Activated CD4-positive, alpha-beta memory T cell treated with anti-CD3 and anti-CD28 coated beads for 36 hours (primary cell): ENCODE data around the gene ZFAND3. TPM values are rescaled to one million over a fixed set of nuclear protein-coding genes. Genes with fewer than 3 reads are reported as not detected.

ENCODE experiments used
- CTCF ChIA-PET: fragments of 350-600 bp; sonication (Branson Sonifier 250); formaldehyde crosslinking; loops from one replicate; lab custom pipeline; 2021; ENCODE audit warnings: antibody characterized with exemption, inconsistent platforms; lab: Charles Lee
- POLR2A ChIA-PET: fragments of 350-600 bp; sonication (Branson Sonifier 250); formaldehyde crosslinking; loops from one replicate; lab custom pipeline; 2021; ENCODE audit warnings: antibody characterized with exemption; lab: Charles Lee
- DNase-seq: peaks from one replicate; pipeline ENCODE4 v3.0.0-alpha.2; 2020
- H3K27ac Mint-ChIP-seq: one replicate; pipeline ENCODE4 v1.8.0; 2021; ENCODE audit warnings: mixed read lengths
- H3K27me3 Mint-ChIP-seq: one replicate; pipeline ENCODE4 v1.8.0; 2021; ENCODE audit warnings: mixed read lengths
- H3K36me3 Mint-ChIP-seq: one replicate; pipeline ENCODE4 v1.8.0; 2021; ENCODE audit warnings: mixed read lengths
- H3K4me1 Mint-ChIP-seq: one replicate; pipeline ENCODE4 v1.8.0; 2021; ENCODE audit warnings: low read depth, mixed read lengths
- H3K4me3 Mint-ChIP-seq: one replicate; pipeline ENCODE4 v1.8.0; 2021; ENCODE audit warnings: mild to moderate bottlenecking, mixed read lengths
- H3K9me3 Mint-ChIP-seq: one replicate; pipeline ENCODE4 v1.8.0; 2021; ENCODE audit warnings: mixed read lengths
- intact Hi-C: fragments of 100-400 bp; cut with micrococcal nuclease; formaldehyde crosslinking; loops from one replicate; pipeline ENCODE4 v1.15.1; 2023
- total RNA-seq, 2 experiments: library from RNA; stranded (reverse); gene quantifications; one replicate each; pipeline ENCODE4 v1.2.3, GENCODE V29; 2021

ZFAND3 gene
- total RNA-seq, 2 experiments from 2014 or later, result 35.1 to 36.4 TPM

DNA sequence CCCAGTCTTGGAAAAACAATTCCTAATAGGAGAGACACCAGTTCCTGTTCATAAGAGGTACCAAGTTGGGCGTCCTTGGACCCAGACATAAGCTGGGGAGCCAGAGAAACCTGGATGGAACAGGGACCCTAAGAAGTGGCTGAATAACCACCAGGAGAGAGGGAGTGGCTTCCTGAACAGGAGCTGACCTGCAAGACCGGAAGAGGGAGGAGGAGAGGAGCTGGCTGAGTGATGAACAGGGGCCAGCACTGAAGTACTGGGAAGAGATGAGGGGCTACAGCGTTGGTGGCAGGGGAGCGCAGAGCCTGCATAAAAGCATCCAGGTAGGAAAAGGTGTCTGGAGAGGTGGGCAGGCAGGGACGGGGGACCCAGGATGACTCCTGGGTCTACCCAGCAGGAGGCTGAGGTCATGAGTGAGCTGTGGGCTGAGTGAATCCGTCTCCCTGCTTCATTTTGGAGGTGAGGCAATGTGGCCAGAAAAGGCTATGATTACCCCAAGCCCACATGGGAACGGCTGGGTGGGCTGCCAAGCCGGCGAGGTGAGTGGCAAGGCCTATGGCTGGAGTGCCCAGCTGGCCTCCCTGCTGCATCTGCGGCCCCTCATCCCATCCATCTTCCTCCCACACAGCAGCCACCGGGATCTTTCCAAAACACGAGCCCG lies 34.4 kb upstream of the ZFAND3 start:
- no peak for DNase-seq
- ChIA-PET POLR2A (interaction anchor here (1.2 kb wide), 1 partner anchor 34 kb away, joined by 4 read pairs; no protein-coding TSS in a partner anchor), CTCF (interaction anchor here (1.7 kb wide), 1 partner anchor 33 kb away, joined by 3 read pairs; no protein-coding TSS in a partner anchor)
- intact Hi-C loops, result no loop called here
- H3K4me1 Mint-ChIP-seq, result peaks cover 16% of the 10 kb centered on the region
- no peak overlapping the region for H3K4me3 Mint-ChIP-seq
- H3K36me3 Mint-ChIP-seq, result no peaks in the 10 kb centered on the region
- no peak overlapping the region for H3K27ac Mint-ChIP-seq
- H3K9me3 Mint-ChIP-seq, result no peaks in the 10 kb centered on the region
- peaks cover 32% of the 10 kb centered on the region for H3K27me3 Mint-ChIP-seq

DNA sequence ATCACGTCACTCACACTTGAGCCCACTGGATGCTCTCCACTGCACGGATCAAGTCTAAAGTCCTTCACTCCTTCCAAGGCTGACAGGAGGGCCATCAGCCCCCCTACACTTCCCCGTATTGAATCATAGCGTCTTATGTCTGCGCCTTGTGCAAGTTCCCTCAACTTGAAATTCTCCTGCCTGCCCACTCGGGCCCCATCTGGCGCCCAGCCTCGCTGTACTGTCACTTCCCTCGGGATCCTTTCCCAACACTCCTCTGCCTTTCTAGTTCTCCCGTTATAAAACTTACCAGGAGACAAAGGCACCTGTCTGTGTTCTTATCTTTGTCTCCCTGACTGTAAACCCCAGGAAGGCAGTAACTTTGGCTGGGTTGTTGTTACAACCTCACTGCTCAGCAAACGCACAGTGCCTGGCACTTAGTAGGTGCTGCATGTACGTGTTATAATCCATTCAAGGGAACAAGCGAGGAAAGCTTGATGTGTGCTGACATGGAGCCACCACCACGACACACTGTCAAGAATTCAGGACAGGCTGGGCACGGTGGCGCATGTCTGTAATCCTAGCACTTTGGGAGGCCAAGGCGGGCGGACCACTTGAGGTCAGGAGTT lies 33.8 kb upstream of the ZFAND3 start:
- intact Hi-C loops, result no loop called here
- no peak overlapping the region for H3K4me3 Mint-ChIP-seq
- CTCF ChIA-PET, result no interaction called here
- H3K27ac Mint-ChIP-seq, result no peak overlapping the region
- H3K27me3 Mint-ChIP-seq, result peaks cover 32% of the 10 kb centered on the region
- peaks cover 17% of the 10 kb centered on the region for H3K4me1 Mint-ChIP-seq
- H3K9me3 Mint-ChIP-seq, result no peaks in the 10 kb centered on the region
- POLR2A ChIA-PET, result interaction anchor here (1.2 kb wide), 1 partner anchor 33 kb away, joined by 4 read pairs; no protein-coding TSS in a partner anchor
- DNase-seq, result no peak
- no peaks in the 10 kb centered on the region for H3K36me3 Mint-ChIP-seq

DNA sequence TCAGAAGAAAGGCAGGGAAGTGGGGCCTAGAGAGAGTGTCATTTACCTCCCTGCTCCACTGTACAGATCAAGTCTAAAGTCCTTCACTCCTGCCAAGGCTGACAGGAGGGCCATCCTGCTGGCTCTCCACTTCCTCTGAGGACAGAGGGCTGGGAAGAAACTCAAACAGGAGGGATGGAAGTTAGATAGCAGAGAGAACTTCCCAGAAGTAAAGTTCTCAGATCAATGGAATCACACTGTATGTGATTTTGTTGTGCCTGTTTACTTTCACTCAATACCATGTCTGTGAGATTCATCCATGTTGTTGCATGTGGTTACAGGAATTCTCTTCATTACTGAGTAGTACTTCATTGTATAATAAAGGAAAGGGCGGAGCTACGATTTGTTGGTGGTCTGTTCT lies 32.3 kb upstream of the ZFAND3 start:
- no peaks in the 10 kb centered on the region for H3K9me3 Mint-ChIP-seq
- no peak for DNase-seq
- CTCF ChIA-PET, result no interaction called here
- no peaks in the 10 kb centered on the region for H3K36me3 Mint-ChIP-seq
- H3K27ac Mint-ChIP-seq, result no peak overlapping the region
- POLR2A ChIA-PET, result no interaction called here
- intact Hi-C loops, result no loop called here
- H3K4me1 Mint-ChIP-seq, result peaks cover 28% of the 10 kb centered on the region
- no peak overlapping the region for H3K4me3 Mint-ChIP-seq
- peaks cover 28% of the 10 kb centered on the region for H3K27me3 Mint-ChIP-seq

DNA sequence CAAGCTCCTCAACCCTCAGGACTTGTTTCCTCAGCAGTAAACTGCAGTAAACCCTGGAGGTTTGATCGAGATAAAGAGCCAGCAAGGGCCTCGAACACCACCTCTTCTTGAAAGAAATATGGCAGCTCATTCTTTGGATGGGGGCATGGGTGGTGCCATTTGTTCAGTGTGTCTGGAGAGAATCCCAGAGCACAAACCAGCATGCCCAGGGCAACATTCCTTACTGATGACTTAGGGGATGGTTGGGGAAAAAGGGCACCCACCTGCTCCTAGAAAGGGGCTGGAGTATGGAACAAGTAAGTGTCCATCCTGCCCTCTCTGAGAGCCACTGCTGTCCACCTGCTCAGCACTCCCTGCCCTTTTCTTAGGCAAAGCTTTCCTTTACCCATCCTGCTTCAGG lies 31.3 kb upstream of the ZFAND3 start:
- Mint-ChIP-seq H3K4me3 (no peak overlapping the region), H3K4me1 (peaks cover 22% of the 10 kb centered on the region), H3K27ac (no peak overlapping the region), H3K27me3 (peaks cover 22% of the 10 kb centered on the region), H3K36me3 (no peaks in the 10 kb centered on the region), H3K9me3 (no peaks in the 10 kb centered on the region)
- DNase-seq, result no peak
- intact Hi-C loops, result no loop called here
- ChIA-PET POLR2A (no interaction called here), CTCF (interaction anchor here (0.9 kb wide), 1 partner anchor 14 kb away, joined by 3 read pairs; no protein-coding TSS in a partner anchor)

DNA sequence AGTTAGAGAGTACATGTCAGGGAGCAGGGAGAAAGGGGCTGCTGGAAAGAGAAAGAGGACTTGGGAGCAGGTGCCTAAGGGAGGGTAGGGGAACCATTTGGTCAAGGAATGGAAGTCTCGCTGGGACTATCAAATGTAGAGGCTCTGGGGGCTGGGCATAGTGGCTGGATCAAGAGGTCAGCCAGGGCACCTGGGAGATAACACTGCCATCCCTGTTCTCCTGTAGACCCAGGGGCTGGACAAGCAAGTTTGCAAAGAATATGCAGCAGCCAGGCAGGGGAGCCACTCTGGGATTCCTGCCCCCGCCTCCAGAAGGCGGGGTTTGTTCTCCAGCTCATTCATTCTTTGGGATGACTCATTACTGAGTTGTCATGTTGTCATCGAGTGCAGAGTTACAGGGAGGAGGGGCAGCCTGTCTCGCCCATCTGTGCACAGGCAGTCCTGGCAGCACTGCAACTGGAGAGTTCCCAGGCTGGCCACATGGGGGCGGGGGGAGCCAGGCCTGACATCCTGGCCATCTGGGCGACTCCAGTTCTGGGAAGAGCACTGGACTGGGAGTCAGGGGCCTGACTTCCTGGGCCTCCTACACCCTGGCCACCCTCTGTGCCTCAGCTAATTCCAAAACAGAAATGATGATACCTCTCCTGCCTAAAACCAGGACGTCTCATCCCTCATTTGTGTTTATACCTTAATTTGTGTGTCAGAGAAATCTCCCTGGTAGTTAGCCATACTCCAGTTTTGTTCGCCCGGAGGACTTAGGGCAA lies 28.2 kb upstream of the ZFAND3 start:
- POLR2A ChIA-PET, result no interaction called here
- Mint-ChIP-seq H3K36me3 (no peaks in the 10 kb centered on the region), H3K4me1 (peaks cover 12% of the 10 kb centered on the region), H3K27ac (no peak overlapping the region), H3K4me3 (no peak overlapping the region), H3K9me3 (no peaks in the 10 kb centered on the region), H3K27me3 (no peaks in the 10 kb centered on the region)
- intact Hi-C loops, result loop anchor here (1.0 to 5.0 kb wide), 5 partner anchors 28 to 701 kb away; partner anchors contain the start of gene ZFAND3
- CTCF ChIA-PET, result interaction anchor here (0.5 to 1.6 kb wide), 41 partner anchors 9 to 703 kb away, joined by 3 to 12 read pairs (median 3); partner anchors contain the start of gene ZFAND3
- DNase-seq, result peak; percentile 94

DNA sequence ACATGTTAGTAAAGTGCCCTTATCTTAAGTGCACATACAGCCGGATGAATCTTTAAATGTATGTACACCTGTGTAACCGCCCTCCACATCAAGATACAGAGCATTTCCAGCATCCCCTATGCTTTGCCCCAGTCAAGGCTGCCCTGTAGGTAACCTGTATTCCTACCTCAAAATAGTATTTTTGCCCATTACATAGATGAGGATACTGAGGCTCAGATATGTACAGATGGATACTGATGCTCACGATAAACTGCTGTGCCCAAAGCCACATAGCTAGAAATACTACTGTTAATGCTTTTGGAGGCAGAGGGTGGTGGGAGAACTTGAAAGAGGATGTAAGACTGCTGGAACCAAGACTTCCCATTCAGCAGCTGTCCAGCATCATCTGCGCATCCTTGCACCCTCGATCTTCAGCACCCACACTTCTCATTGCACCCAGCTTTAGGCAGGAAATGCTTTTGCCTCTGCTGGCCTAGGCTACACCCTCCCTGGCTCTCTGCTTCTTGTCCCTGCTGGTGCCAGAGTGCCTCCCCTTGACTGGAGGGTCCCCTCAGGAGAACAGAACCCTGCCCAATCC lies 27.0 kb upstream of the ZFAND3 start:
- Mint-ChIP-seq H3K9me3 (no peaks in the 10 kb centered on the region), H3K36me3 (no peaks in the 10 kb centered on the region), H3K27ac (no peak overlapping the region), H3K4me3 (no peak overlapping the region), H3K27me3 (no peaks in the 10 kb centered on the region), H3K4me1 (peaks cover 12% of the 10 kb centered on the region)
- POLR2A ChIA-PET, result no interaction called here
- DNase-seq, result no peak
- CTCF ChIA-PET, result interaction anchor here (1.1 to 1.6 kb wide), 3 partner anchors 27 to 701 kb away, joined by 3 to 4 read pairs (median 3); partner anchors contain the start of gene ZFAND3
- intact Hi-C loops, result loop anchor here (5.0 kb wide), 1 partner anchor 700 kb away; no protein-coding TSS in a partner anchor

DNA sequence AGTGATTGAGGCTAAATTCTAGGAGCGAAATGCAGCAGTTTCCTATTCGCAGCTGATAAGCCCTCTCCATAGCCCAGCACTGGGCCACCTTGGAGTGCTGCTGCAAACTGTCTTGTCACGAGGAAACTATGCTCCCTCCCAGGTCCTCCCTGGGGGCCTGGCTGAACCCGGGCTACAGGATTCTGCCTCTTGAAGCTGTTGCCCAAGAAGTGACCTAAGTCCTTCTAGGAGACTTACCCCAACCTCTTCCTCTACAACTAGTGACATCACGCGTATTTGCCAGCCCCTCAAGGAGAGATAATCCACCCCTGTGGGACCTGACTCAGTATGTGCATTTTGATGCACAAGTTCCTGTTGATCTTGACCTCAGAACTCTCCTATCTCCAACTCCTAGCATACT lies 26.5 kb upstream of the ZFAND3 start:
- no peaks in the 10 kb centered on the region for H3K27me3 Mint-ChIP-seq
- POLR2A ChIA-PET, result interaction anchor here (0.6 kb wide), 1 partner anchor 220 kb away, joined by 3 read pairs; no protein-coding TSS in a partner anchor
- no peaks in the 10 kb centered on the region for H3K9me3 Mint-ChIP-seq
- no peak for DNase-seq
- peaks cover 12% of the 10 kb centered on the region for H3K4me1 Mint-ChIP-seq
- CTCF ChIA-PET, result interaction anchor here (1.1 kb wide), 1 partner anchor 26 kb away, joined by 3 read pairs; the partner anchor contains the start of gene ZFAND3
- intact Hi-C loops, result loop anchor here (5.0 kb wide), 1 partner anchor 699 kb away; no protein-coding TSS in a partner anchor
- H3K27ac Mint-ChIP-seq, result no peak overlapping the region
- H3K4me3 Mint-ChIP-seq, result no peak overlapping the region
- H3K36me3 Mint-ChIP-seq, result no peaks in the 10 kb centered on the region

DNA sequence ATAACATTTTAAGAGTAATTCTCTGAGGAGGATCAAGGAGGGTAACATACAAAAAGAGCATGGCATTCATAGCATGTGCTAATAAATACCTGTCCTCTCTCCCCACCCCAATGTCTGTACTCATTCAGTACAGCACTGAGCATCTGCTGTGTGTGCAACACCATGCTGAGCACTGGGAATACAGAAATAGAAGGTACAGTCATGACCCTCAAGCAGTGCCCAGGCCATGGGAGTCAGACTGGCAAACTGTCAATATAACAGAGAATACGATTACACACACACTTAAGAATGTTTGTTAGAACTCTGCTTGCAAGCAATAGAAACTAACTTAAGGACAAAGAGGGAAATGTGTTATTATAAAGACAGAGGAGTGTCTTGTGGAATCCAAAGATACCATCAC lies 24.7 kb upstream of the ZFAND3 start:
- peaks cover 12% of the 10 kb centered on the region for H3K4me1 Mint-ChIP-seq
- H3K4me3 Mint-ChIP-seq, result no peak overlapping the region
- POLR2A ChIA-PET, result no interaction called here
- H3K27me3 Mint-ChIP-seq, result no peaks in the 10 kb centered on the region
- no peaks in the 10 kb centered on the region for H3K9me3 Mint-ChIP-seq
- H3K27ac Mint-ChIP-seq, result no peak overlapping the region
- no peak for DNase-seq
- H3K36me3 Mint-ChIP-seq, result no peaks in the 10 kb centered on the region
- CTCF ChIA-PET, result no interaction called here
- intact Hi-C loops, result loop anchor here (5.0 kb wide), 1 partner anchor 697 kb away; no protein-coding TSS in a partner anchor

DNA sequence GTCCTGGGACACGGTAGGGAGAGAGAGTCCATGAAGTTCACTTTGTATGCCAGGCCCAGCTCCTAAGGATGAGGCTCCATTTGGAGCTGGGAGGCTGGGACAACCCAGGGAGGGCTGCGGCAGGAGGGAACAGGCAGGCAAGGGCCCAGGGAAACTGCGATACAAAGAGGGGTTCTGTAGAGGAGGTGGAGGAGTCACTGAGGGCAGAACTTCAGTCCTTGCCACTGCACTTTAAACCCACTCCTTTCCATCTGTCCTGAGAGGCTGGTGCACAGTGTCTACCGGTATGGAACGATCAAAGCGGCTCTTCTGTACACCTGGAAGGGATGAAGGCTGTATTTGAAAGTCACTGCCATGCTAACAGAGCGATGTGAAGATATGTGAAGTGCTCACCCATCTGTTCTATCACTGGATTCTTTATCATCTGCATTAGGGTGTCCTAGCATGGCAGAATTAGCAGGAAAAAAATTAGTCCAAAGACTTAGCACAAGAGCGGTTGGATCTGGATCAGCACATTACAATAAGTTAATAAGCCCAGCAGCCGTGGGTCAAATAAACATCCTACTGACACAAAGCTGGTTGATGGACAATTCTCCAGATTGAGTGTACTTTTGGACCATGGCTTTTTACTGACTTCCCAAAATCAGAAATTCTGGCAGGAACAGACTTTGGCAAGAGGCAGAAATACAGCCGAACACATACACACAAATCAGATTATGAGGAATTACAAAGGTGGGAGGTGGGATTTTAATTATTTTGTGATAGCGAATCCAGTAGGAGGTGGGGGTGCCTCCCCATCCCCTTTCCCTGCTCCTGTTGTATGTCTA lies 20.9 kb upstream of the ZFAND3 start:
- H3K27me3 Mint-ChIP-seq, result no peaks in the 10 kb centered on the region
- H3K36me3 Mint-ChIP-seq, result no peaks in the 10 kb centered on the region
- no peak overlapping the region for H3K4me3 Mint-ChIP-seq
- intact Hi-C loops, result no loop called here
- no peak overlapping the region for H3K27ac Mint-ChIP-seq
- CTCF ChIA-PET, result no interaction called here
- H3K4me1 Mint-ChIP-seq, result peaks cover 5% of the 10 kb centered on the region
- POLR2A ChIA-PET, result no interaction called here
- H3K9me3 Mint-ChIP-seq, result no peaks in the 10 kb centered on the region
- no peak for DNase-seq

DNA sequence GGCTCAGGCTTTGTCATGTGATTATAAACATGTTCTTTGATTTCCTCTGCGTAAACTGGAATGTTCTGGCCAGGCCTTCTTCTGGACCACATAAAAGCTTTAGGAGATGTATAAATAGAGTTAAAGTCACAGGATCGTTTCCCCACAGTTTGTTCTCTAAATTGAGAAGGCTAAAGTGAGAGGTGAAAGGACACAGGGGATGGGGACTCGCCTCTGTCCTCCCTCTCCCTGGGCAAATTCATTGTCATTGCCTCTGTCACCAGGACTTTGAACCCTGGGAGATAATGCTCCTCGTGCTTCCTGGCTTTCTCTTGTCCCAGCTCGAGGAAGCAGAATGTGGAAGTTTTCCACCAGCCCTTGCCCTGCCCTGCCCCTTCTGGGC lies 20.3 kb upstream of the ZFAND3 start:
- no peak for DNase-seq
- peaks cover 5% of the 10 kb centered on the region for H3K4me1 Mint-ChIP-seq
- no peaks in the 10 kb centered on the region for H3K9me3 Mint-ChIP-seq
- H3K4me3 Mint-ChIP-seq, result no peak overlapping the region
- no peaks in the 10 kb centered on the region for H3K27me3 Mint-ChIP-seq
- intact Hi-C loops, result no loop called here
- CTCF ChIA-PET, result no interaction called here
- no peak overlapping the region for H3K27ac Mint-ChIP-seq
- POLR2A ChIA-PET, result no interaction called here
- H3K36me3 Mint-ChIP-seq, result no peaks in the 10 kb centered on the region
